ENCODE data around the gene KLHL17.
A peak's percentile ranks its signal among the peaks of the same experiment; 100 is the strongest.

KLHL17 gene

DNA sequence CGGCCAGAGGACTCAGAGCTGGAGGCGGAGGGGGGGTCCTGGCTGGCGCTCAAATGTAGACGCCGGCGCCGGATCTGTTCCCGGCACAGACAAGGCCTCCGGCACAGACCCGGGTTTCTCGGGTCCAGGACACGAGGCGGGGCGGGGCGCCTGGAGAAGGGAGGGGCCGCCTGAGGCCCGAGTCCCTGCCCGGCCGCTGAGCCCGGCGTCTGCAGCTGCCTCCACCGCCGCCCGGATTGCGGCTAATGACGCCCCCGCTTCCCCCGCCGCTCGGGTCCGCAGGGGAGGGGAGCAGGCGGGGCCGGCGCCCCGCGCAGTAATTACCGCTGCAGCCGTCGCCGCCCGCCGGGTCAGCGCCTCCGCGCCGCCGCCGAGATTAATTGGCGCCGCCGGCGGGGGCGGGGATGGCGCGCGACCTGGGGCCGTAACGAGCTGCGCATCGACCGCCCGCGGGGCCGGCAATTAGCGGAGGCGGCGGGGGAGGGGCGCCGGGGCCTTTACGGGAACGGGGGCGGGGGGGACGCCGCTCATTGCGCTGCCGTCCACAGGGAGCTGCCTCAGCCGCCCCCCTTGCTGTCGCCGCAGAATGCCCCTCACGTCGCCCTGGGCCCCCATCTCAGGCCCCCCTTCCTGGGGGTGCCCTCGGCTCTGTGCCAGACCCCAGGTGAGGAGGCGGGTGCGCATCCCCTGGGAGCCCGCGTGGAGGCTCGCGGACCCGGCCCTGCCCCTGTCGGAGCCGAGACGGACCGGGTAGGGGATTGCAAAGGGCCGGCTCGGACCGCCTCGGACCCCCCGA is 18.6 kb upstream of the KLHL17 start:
- TF ChIP-seq, protein P1, sequence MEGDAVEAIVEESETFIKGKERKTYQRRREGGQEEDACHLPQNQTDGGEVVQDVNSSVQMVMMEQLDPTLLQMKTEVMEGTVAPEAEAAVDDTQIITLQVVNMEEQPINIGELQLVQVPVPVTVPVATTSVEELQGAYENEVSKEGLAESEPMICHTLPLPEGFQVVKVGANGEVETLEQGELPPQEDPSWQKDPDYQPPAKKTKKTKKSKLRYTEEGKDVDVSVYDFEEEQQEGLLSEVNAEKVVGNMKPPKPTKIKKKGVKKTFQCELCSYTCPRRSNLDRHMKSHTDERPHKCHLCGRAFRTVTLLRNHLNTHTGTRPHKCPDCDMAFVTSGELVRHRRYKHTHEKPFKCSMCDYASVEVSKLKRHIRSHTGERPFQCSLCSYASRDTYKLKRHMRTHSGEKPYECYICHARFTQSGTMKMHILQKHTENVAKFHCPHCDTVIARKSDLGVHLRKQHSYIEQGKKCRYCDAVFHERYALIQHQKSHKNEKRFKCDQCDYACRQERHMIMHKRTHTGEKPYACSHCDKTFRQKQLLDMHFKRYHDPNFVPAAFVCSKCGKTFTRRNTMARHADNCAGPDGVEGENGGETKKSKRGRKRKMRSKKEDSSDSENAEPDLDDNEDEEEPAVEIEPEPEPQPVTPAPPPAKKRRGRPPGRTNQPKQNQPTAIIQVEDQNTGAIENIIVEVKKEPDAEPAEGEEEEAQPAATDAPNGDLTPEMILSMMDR (conservative IDR thresholded peaks at IDR 0.05; ENCODE audit: control insufficient read depth, insufficient read depth, low read depth, low read length) = no peak
- no peak overlapping the region for H3K4me3 ChIP-seq (ENCODE audit: control insufficient read depth, low read depth, low read length)
- DNase-seq (ENCODE audit: low read depth) = peak; percentile 65

DNA sequence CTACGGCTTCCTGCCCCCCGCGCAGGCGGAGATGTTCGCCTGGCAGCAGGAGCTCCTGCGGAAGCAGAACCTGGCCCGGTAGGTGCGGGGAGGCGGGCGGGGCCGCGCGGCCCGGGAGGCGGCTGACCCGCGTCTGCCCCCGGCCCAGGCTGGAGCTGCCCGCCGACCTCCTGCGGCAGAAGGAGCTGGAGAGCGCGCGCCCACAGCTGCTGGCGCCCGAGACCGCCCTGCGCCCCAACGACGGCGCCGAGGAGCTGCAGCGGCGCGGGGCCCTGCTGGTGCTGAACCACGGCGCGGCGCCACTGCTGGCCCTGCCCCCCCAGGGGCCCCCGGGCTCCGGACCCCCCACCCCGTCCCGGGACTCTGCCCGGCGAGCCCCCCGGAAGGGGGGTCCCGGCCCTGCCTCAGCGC is 18.0 kb upstream of the KLHL17 start:
- H3K4me3 ChIP-seq (ENCODE audit: control insufficient read depth, low read depth, low read length) = no peak overlapping the region
- TF ChIP-seq, protein P1 (conservative IDR thresholded peaks at IDR 0.05; ENCODE audit: control insufficient read depth, insufficient read depth, low read depth, low read length) = no peak
- no peak for DNase-seq (ENCODE audit: low read depth)

DNA sequence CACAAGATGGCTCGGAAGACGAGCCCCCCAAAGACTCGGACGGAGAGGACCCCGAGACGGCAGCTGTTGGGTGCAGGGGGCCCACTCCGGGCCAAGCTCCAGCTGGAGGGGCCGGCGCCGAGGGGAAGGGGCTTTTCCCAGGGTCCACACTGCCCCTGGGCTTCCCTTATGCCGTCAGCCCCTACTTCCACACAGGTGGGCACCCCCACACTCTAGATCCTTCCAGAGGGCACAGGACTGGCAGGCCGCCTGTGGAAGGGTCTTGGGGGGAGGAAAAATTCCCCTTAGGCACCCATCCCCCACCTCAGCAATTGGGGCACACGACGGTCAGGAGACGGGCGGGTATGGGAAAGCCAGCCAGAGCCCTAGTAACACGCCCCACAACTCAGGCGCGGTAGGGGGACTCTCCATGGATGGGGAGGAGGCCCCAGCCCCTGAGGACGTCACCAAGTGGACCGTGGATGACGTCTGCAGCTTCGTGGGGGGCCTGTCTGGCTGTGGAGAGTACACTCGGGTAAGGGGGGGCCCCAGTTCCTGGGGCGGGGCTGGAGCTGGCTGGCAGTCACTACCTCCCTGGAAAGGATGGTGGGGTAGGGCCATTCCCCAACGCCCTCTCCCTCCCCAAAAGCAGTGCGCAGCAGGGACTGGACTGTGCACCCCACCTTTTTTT is 17.4 kb upstream of the KLHL17 start:
- DNase-seq (ENCODE audit: low read depth) = peak; percentile 64
- TF ChIP-seq, protein P1 (conservative IDR thresholded peaks at IDR 0.05; ENCODE audit: control insufficient read depth, insufficient read depth, low read depth, low read length) = no peak
- H3K4me3 ChIP-seq (ENCODE audit: control insufficient read depth, low read depth, low read length) = no peak overlapping the region

DNA sequence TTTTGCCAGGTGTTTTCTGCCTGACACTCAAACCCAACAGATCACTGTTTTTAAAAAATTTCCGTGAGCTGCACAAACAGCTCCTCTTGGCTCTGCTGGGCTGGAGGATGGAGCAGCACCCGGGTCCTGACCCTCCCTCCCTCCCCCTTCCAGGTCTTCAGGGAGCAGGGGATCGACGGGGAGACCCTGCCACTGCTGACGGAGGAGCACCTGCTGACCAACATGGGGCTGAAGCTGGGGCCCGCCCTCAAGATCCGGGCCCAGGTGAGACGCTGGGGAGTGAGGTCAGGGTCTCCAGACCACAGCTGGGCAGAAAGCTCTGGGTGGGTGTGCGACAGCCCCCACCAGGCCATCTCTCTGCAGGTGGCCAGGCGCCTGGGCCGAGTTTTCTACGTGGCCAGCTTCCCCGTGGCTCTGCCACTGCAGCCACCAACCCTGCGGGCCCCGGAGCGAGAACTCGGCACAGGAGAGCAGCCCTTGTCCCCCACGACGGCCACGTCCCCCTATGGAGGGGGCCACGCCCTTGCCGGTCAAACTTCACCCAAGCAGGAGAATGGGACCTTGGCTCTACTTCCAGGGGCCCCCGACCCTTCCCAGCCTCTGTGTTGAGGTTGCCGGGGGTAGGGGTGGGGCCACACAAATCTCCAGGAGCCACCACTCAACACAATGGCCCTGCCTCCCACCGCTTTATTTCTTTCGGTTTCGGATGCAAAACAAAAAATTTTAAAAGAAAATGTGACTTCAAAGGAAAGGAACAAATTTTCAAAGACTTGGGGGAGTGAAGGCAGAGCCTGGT is 16.6 kb upstream of the KLHL17 start:
- TF ChIP-seq, protein P1 (conservative IDR thresholded peaks at IDR 0.05; ENCODE audit: control insufficient read depth, insufficient read depth, low read depth, low read length) = no peak
- no peak overlapping the region for H3K4me3 ChIP-seq (ENCODE audit: control insufficient read depth, low read depth, low read length)
- DNase-seq (ENCODE audit: low read depth) = no peak

DNA sequence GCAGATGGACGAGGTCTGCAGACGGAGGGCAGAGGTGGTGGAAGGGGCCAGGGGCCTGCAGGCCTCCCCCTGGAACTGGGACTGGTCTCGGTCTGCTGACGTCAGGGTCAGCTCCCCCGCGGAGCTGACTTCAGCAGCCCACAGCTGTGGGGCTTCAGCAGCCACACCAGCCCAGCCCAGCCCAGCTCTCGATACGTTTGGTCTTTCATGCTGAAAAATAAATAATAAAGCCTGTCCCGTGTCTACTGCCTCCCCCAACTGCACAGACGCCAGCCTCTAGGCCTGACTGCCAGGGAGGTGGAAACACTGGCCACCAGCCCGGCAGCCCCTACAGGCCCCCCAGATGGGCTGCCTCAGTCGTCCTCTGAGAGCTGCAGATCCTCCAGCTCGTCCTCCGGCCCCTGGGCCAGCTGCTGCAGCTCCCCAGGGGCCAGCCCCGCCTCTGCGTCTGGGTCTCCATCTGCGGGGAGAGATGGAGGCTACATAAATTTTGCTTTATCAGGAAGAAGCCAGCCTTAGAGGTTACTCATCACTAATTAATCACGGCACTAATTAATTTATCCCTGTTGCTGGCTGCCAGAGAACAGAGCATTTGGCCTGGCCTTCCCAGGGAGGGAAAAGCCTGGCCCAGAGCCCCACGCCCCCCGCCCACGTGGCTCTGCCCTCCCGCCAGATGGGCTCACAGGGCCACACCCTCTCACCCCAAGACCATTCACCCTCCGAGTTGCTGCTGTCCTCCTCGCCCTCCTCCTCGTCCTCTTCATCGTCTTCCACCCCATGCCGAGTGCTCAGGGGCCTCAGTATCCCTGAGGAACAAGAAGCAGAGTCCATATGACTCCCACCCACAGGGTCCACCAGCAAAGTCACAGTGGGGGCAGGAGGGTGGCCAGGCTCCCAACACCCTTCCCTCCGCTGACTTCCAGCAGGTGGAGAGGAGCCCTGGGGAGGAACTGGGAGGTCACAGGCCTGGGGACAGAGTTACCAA is 15.8 kb upstream of the KLHL17 start:
- peak; percentile 52 for DNase-seq (ENCODE audit: low read depth)
- TF ChIP-seq, protein P1 (conservative IDR thresholded peaks at IDR 0.05; ENCODE audit: control insufficient read depth, insufficient read depth, low read depth, low read length) = no peak
- no peak overlapping the region for H3K4me3 ChIP-seq (ENCODE audit: control insufficient read depth, low read depth, low read length)

Data from fibroblast of mammary gland (primary cell).